IMR-90 (cell line): ENCODE results near the gene ACTG2.
A peak's percentile ranks its signal among the peaks of the same experiment; 100 is the strongest.

ENCODE experiments used
- MAFK ChIP-seq: IDR thresholded peaks from 2 replicates; pipeline ENCODE4 v1.6.1; 2012; ENCODE audit warnings: low read depth, low read length, improper control_type of control experiment
- NFE2L2 ChIP-seq: fragments of 150-350 bp; IDR thresholded peaks from 2 replicates; pipeline ENCODE4 v1.6.1; 2016; ENCODE audit warnings: low read depth, mild to moderate bottlenecking, low read length
- POLR2A ChIP-seq: IDR thresholded peaks from 2 replicates; pipeline ENCODE4 v1.6.1; 2012; ENCODE audit warnings: mild to moderate bottlenecking, low read depth, low read length
- RAD21 ChIP-seq: IDR thresholded peaks from 2 replicates; pipeline ENCODE4 v1.6.1; 2012; ENCODE audit warnings: low read length, improper control_type of control experiment
- TF ChIP-seq, protein P1 (sequence below): conservative IDR thresholded peaks from 2 replicates; pipeline ENCODE4 v1.5.1; 2012; ENCODE audit warnings: mild to moderate bottlenecking, low read depth, low read length, improper control_type of control experiment

GRCh38 chr2:73859721-73860586 is 32.9 kb upstream of the ACTG2 start:
- no peak for TF ChIP-seq POLR2A
- no peak for TF ChIP-seq MAFK
- peak; percentile 20; the same call in 1 of the 2 replicates for TF ChIP-seq NFE2L2
- no peak; the same call in 1 of the 2 replicates for TF ChIP-seq RAD21
- TF ChIP-seq, protein P1, sequence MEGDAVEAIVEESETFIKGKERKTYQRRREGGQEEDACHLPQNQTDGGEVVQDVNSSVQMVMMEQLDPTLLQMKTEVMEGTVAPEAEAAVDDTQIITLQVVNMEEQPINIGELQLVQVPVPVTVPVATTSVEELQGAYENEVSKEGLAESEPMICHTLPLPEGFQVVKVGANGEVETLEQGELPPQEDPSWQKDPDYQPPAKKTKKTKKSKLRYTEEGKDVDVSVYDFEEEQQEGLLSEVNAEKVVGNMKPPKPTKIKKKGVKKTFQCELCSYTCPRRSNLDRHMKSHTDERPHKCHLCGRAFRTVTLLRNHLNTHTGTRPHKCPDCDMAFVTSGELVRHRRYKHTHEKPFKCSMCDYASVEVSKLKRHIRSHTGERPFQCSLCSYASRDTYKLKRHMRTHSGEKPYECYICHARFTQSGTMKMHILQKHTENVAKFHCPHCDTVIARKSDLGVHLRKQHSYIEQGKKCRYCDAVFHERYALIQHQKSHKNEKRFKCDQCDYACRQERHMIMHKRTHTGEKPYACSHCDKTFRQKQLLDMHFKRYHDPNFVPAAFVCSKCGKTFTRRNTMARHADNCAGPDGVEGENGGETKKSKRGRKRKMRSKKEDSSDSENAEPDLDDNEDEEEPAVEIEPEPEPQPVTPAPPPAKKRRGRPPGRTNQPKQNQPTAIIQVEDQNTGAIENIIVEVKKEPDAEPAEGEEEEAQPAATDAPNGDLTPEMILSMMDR = no peak
